ENCODE results near the gene GATAD1.

DNA sequence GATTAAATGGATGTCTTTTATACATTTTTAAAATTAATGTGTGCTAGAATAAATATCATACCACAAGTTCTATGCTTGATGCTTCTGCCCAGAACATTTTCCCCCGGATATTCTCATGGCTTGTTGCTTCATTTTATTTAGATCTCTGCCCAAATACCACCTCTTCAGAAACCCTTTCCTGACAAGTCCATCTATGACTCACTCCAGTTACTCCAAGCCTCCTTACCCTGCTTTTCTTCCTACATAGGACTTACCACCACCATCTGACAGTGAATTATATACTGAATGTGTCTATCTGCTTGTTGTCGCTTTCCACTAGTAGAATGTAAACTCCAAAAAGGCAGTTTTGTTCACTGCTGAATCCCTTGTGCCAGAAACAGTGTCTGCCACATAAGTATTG lies 49.6 kb downstream of the GATAD1 start:
- TF ChIP-seq YY1 (IDR thresholded peaks at IDR 0.05; ENCODE audit: insufficient read depth, insufficient read length) = no peak
- no peak for TF ChIP-seq ZNF274 (IDR thresholded peaks at IDR 0.05; ENCODE audit: low read depth, low read length)
- no peak for TF ChIP-seq SUZ12 (IDR thresholded peaks at IDR 0.05; ENCODE audit: extremely low read depth, insufficient read depth, insufficient read length)

Data from NT2/D1 (cell line).